AG09309 (cell line): ENCODE data around the gene MRFAP1.
"Not testable (repeated sequence)": the region's sequence is repeated elsewhere in the genome, so short reads cannot be mapped to it uniquely, and the experiment has no call there.

Experiments
- DNase-seq: peaks from one replicate; pipeline ENCODE4 v3.0.0-alpha.2; 2010; ENCODE audit warnings: low read depth
- H3K4me3 ChIP-seq: 2 replicates; pipeline ENCODE4 v1.5.1; 2011; ENCODE audit warnings: mild to moderate bottlenecking, low read depth, low read length, moderate library complexity; ENCODE audit not compliant: control insufficient read depth
- TF ChIP-seq, protein P1 (sequence below): IDR thresholded peaks from 2 replicates; pipeline ENCODE4 v1.5.1; 2011; ENCODE audit warnings: mild to moderate bottlenecking, low read depth, low read length, inconsistent platforms; ENCODE audit not compliant: insufficient read depth, control insufficient read depth; ENCODE audit errors: missing control alignments

The MRFAP1 gene

DNA sequence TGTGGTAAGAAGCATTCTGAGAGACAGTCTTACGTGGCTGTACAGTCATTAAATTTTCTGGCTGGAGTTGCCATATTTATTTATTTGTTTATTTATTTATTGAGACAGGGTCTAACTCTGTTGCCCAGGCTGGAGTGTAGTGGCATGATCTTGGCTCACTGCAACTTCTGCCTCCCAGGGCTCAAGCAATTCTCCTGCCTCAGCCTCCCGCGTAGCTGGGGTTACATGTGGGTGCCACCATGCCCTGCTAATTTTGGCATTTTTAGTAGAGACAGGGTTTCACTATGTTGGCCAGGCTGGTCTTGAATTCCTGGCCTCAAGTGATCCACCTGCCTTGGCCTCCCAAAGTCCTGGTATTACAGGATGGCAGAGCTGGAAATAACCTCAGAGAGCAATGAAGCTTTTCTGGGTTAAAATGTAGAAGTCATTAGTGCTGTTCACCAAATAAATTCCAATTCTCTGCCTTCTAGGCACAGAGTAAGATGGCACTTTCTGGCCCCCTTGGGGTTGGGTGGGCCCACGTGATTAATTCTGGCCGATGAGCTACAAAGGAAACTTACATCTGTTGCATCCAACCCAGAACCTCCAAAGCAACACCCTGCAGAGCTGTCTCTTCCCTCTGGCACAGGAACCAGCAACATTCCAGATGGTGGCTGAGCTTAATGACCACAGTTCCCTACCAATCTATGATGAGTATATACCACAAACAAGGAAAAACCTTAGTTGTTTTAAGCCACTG lies 4.5 kb downstream of the MRFAP1 start:
- H3K4me3 ChIP-seq: no peak overlapping the region
- TF ChIP-seq, protein P1, sequence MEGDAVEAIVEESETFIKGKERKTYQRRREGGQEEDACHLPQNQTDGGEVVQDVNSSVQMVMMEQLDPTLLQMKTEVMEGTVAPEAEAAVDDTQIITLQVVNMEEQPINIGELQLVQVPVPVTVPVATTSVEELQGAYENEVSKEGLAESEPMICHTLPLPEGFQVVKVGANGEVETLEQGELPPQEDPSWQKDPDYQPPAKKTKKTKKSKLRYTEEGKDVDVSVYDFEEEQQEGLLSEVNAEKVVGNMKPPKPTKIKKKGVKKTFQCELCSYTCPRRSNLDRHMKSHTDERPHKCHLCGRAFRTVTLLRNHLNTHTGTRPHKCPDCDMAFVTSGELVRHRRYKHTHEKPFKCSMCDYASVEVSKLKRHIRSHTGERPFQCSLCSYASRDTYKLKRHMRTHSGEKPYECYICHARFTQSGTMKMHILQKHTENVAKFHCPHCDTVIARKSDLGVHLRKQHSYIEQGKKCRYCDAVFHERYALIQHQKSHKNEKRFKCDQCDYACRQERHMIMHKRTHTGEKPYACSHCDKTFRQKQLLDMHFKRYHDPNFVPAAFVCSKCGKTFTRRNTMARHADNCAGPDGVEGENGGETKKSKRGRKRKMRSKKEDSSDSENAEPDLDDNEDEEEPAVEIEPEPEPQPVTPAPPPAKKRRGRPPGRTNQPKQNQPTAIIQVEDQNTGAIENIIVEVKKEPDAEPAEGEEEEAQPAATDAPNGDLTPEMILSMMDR: no peak
- no peak for DNase-seq

DNA sequence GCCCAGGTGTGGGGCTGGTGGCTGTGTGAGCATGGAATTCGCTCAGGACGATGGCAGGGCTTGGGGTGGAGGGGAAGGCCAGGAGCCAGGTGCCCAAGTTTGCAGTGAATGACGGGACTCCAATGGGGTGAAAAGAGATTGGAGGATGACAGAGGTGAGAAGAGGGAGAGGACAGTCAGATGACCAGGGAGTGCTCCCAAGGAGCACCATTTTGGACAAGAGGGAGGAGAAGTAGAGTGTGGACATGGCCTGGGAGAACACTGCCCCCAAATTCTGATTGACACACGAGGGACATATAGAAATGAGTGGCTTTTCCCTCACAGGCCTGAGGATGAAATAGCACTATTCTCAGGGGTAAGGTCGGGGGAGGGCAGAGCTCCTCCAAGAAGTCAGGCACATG lies 6.7 kb downstream of the MRFAP1 start:
- DNase-seq: no peak
- H3K4me3 ChIP-seq: no peak overlapping the region
- TF ChIP-seq, protein P1: no peak

DNA sequence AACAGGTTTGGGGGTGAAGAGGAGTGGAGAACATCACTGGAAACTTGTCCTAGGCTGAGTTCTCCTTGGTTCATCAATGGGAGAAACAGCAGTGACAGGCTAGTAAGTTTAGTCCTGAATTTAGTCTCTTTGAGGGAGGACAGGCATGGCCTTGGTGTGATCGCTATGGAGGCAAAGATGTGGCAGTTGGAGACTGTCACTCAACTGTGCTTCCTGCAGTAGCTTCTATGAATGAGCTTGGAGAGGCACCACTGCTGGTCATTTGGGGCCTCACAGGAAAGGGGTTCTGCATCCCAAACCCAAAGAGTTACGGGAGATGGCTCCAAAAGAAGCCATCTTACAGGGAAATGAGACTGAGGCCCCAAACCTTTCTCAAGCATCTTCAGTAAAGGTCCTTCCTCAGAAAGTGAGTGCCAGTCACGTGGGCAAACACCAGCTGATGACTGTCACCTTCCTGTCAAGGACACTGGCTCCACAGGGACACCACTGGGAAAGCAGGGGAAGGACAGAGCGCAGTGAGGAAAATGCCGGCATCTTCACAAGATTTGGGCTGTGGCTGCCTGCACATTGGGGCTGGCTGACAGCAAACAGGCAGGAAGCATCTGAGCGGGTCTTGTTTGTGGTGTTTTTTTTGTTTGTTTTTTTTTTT lies 7.2 kb downstream of the MRFAP1 start:
- TF ChIP-seq, protein P1: no peak
- H3K4me3 ChIP-seq: no peak overlapping the region
- DNase-seq: no peak

DNA sequence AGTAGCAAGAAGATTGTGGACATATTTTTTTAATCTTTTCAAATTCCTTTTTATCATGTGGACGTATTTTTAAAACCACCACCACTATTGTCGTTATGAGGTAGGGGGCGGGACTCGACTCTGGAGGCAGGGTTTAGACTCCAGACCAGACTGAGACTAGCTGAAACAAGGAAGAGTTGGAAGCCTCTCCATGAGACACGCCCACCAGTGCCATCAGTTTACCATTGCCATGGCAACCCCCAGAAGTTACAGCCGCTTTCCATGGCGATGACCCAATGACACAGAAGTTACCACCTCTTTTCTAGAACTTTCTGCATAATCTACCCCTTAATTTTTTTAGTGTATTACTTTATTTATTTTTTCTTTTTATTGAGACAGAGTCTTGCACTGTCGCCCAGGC lies 8.7 kb downstream of the MRFAP1 start:
- TF ChIP-seq, protein P1: no peak
- H3K4me3 ChIP-seq: no peak overlapping the region
- DNase-seq: no peak

DNA sequence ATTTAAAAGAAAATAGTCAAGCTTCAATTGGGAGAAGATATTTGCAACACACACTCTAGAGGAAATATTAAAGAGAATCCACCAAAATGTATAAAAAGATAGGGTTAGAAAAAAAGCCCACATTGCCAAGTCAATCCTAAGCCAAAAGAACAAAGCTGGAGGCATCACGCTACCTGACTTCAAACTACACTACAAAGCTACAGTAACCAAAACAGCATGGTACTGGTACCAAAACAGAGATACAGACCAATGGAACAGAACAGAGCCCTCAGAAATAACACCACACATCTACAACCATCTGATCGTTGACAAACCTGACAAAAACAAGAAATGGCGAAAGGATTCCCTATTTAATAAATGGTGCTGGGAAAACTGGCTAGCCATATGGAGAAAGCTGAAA lies 13.7 kb downstream of the MRFAP1 start:
- not testable (repeated sequence) for H3K4me3 ChIP-seq

DNA sequence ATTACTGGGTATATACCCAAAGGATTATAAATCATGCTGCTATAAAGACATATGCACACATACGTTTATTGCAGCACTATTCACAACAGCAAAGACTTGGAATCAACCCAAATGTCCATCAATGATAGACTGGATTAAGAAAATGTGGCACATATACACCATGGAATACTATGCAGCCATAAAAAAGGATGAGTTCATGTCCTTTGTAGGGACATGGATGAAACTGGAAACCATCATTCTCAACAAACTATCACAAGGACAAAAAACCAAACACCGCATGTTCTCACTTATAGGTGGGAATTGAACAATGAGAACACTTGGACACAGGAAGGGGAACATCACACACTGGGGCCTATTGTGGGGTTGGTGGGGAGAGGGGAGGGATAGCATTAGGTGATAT lies 14.8 kb downstream of the MRFAP1 start:
- H3K4me3 ChIP-seq, DNase-seq: not testable (repeated sequence)

More for the DNA sequence above, 13.7 kb downstream of the MRFAP1 start:
- DNase-seq: not testable (repeated sequence)

DNA sequence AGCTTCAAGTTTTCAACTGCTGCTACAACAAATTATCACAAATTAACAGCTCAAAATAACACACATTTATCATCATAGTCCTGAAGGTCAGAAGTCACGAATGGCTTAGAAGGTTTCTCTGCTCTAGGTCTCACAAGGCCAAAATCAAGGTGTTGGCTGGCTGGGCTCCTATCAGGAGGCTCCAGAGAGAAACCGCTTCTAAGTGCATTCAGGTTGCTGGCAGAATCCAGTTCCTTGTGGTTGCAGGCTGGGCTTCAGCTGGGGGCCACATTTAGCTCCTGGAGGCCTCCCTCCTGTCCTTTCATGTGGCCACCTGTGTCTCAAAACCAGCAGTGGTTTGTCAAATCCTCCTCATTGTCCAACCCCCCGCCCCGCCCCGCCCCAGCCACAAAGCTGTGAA lies 15.4 kb downstream of the MRFAP1 start:
- H3K4me3 ChIP-seq: no peak overlapping the region
- TF ChIP-seq, protein P1: no peak
- DNase-seq: no peak
